Right lobe of liver (tissue), 6 donors: ENCODE data around the gene CTDP1. TPM values are rescaled to one million over a fixed set of nuclear protein-coding genes. Genes with fewer than 3 reads are reported as not detected.
A peak's percentile ranks its signal among the peaks of the same experiment; 100 is the strongest.

Experiments used
- ATAC-seq, 4 donors: fragments of 200-7000 bp; cut with Tn5 transposase; one replicate each; pipeline ENCODE4 v1.9.1; 2020; ENCODE audit warnings: mild to moderate bottlenecking in 4 of 4, moderate library complexity in 4 of 4
- DNase-seq, 3 donors: peaks; one replicate each; pipeline ENCODE4 v3.0.0-alpha.2; 2020
- H3K27ac ChIP-seq, 3 donors: fragments of 200-600 bp; one replicate each; pipeline ENCODE4 v1.8.0; 2022
- H3K27me3 ChIP-seq, 2 donors: fragments of 200-600 bp; one replicate each; pipeline ENCODE4 v1.8.0; 2022
- H3K36me3 ChIP-seq, 4 donors: fragments of 200-600 bp; sonication (generic) in 1 of 4; one replicate each; pipeline versions ENCODE4 v1.5.1 to v1.8.0; 2017 to 2022; ENCODE audit warnings: control low read depth in 1 of 4
- H3K4me1 ChIP-seq, 4 donors: fragments of 200-600 bp; sonication (generic) in 1 of 4; one replicate each; pipeline versions ENCODE4 v1.5.1 to v1.8.0; 2017 to 2022; ENCODE audit warnings: control low read depth in 1 of 4
- H3K4me3 ChIP-seq, 3 donors: fragments of 200-600 bp; one replicate each; pipeline ENCODE4 v1.8.0; 2022
- H3K9me3 ChIP-seq, 4 donors: fragments of 200-600 bp; sonication (generic) in 1 of 4; one replicate each; pipeline versions ENCODE4 v1.5.1 to v1.8.0; 2017 to 2022; ENCODE audit warnings: control low read depth in 1 of 4
- POLR2A ChIP-seq: fragments of 450-650 bp; IDR thresholded peaks from one replicate; pipeline ENCODE4 v1.6.1; 2017; ENCODE audit warnings: antibody characterized with exemption, mild to moderate bottlenecking
- WGBS: methylation state at CpG from one replicate; pipeline ENCODE4 v1.1.6; 2018; ENCODE audit warnings: low coverage, low lambda C conversion rate; ENCODE audit not compliant: insufficient coverage; ENCODE audit errors: missing lambda C conversion rate; 5-methylcytosine and 5-hydroxymethylcytosine counted together
- intact Hi-C, 2 donors: fragments of 100-400 bp; cut with DNase I; formaldehyde crosslinking; loops; one replicate each; pipeline versions ENCODE4 v1.11.2 to v1.14.1; 2022
- total RNA-seq, 6 experiments: library from RNA; depleted of rRNA in 2 of 6; stranded (reverse); fragments of >200 nt in 2 of 6; fragmentation: NEBNext Ultra II Directional in 3 of 6; extraction: Animal tissue kit (Norgen Biotek cat#: 25700) in 3 of 6; gene quantifications; one replicate each; pipeline versions ENCODE4 v1.1.0 to v1.2.4, GENCODE V29; 2016 to 2023
- TF ChIP-seq, protein P1 (sequence below), 4 donors: fragments of 200-600 bp in 3 of 4; fragments of 450-650 bp in 1 of 4; IDR thresholded peaks; one replicate each; pipeline versions ENCODE4 v1.5.1 to v1.8.0; 2016 to 2022; ENCODE audit warnings: antibody characterized with exemption in 4 of 4, mild to moderate bottlenecking in 2 of 4
- donor health status: DM: no; HTN: yes; CAD: no.
- donor health status: DM: no; HTN: no; CAD: no.
- donor health status: DM: no; HTN: no; CAD: no.
- donor health status: DM: no; HTN: yes; CAD: no.
- donor health status: DM: no; HTN: yes; CAD: no.

The CTDP1 gene
- total RNA-seq, 6 experiments from 2014 or later = 7.5 to 10.4 (median 8.2) TPM

DNA sequence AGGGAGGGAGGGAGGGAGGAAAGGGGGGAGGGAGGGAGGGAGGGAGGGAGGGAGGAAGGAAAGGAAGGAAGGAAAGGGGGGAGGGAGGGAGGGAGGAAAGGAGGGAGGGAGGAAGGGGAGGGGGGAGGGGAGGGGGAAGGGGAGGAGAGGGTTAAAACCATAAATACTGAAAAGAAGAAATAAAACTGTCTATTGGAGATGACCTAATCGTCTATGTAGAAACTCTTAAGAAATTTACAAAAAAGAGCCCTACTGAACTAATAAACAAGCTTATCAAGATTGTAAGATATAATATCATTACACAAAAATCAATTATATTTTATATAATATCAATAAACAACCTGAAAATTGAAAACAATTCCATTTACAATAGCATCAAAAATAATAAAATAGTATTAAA lies 32.3 kb upstream of the CTDP1 start:
- intact Hi-C loops = no loop called here

DNA sequence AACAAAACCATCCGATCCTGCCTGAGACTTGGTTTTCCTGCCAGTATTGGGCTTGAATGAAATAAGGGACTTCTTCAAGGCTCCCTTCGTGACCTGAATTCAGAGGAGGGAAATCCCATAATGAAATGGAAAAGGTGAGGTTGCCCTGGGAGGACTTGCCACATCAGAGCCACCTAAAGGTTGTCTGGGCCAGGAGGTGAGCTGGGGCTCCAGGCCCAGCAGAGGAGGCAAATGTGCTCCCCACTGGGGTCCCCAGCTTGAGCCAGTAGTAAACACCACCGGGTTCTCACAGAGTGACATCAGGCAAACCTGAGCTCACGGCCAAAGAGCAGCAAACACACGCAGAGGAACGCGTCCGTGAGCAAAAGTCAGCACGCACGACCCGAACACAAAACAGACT lies 28.6 kb upstream of the CTDP1 start:
- no peak overlapping the region for H3K4me3 ChIP-seq
- no peaks in the 10 kb centered on the region for H3K27me3 ChIP-seq
- DNase-seq = no peak
- no peaks in the 10 kb centered on the region for H3K9me3 ChIP-seq
- no peaks in the 10 kb centered on the region for H3K36me3 ChIP-seq
- 91% methylated on average over 10 of the region's 11 CpGs for WGBS
- no peak overlapping the region for H3K27ac ChIP-seq
- TF ChIP-seq POLR2A = no peak
- TF ChIP-seq, protein P1, sequence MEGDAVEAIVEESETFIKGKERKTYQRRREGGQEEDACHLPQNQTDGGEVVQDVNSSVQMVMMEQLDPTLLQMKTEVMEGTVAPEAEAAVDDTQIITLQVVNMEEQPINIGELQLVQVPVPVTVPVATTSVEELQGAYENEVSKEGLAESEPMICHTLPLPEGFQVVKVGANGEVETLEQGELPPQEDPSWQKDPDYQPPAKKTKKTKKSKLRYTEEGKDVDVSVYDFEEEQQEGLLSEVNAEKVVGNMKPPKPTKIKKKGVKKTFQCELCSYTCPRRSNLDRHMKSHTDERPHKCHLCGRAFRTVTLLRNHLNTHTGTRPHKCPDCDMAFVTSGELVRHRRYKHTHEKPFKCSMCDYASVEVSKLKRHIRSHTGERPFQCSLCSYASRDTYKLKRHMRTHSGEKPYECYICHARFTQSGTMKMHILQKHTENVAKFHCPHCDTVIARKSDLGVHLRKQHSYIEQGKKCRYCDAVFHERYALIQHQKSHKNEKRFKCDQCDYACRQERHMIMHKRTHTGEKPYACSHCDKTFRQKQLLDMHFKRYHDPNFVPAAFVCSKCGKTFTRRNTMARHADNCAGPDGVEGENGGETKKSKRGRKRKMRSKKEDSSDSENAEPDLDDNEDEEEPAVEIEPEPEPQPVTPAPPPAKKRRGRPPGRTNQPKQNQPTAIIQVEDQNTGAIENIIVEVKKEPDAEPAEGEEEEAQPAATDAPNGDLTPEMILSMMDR (IDR thresholded peaks at IDR 0.05) = no peak
- ATAC-seq = no peak
- no peaks in the 10 kb centered on the region for H3K4me1 ChIP-seq
- intact Hi-C loops = no loop called here

More for the DNA sequence above, 32.3 kb upstream of the CTDP1 start:
- Histone ChIP-seq H3K27ac (no peak overlapping the region), H3K4me1 (no peaks in the 10 kb centered on the region), H3K4me3 (no peak overlapping the region), H3K27me3 (no peaks in the 10 kb centered on the region), H3K36me3 (no peaks in the 10 kb centered on the region), H3K9me3 (no peaks in the 10 kb centered on the region)
- TF ChIP-seq, protein P1 (IDR thresholded peaks at IDR 0.05) = no peak
- TF ChIP-seq POLR2A = no peak
- DNase-seq (no peak), ATAC-seq (no peak)
- WGBS = 7% methylated on average over 1 of the region's 1 CpG

DNA sequence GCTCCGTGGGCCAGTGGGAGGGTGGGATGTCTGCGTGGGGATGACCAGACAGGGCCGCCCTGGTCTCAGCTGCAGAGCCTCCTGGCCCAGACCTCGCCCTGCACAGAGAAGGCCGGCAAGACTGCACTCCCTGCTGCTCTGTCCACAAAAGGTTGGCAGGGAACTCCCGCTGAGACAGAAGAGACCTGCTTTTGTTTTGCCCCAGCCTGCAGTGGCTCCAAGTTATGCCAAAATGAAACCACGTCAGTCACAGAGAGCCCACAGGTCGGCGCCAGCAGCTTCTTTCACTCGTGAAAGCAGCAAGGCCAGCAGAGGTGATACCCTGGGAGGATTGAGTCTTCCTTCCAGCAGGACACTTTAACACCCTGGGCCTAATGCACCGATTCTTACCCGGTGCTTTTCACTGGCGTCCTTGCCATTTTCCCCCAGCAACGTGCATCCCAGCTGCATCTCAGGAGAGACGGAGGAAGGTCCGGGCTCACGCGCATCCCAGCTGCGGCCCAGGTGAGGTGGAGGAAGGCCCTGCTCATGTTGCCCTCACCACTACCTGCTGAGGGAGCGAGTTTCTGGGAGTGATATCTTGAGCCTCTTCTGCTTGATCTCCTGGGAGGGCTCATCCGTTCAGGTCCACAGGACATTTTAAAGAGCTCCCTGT lies 22.1 kb upstream of the CTDP1 start:
- TF ChIP-seq POLR2A = no peak
- TF ChIP-seq, protein P1 (IDR thresholded peaks at IDR 0.05) = no peak
- Histone ChIP-seq H3K9me3 (no peaks in the 10 kb centered on the region), H3K27me3 (no peaks in the 10 kb centered on the region), H3K4me3 (no peak overlapping the region), H3K27ac (no peak overlapping the region), H3K4me1 (no peaks in the 10 kb centered on the region), H3K36me3 (no peaks in the 10 kb centered on the region)
- intact Hi-C loops = no loop called here
- 78% methylated on average over 8 of the region's 21 CpGs for WGBS
- ATAC-seq (peak in 1 of 4 donors; percentile 36), DNase-seq (no peak)

DNA sequence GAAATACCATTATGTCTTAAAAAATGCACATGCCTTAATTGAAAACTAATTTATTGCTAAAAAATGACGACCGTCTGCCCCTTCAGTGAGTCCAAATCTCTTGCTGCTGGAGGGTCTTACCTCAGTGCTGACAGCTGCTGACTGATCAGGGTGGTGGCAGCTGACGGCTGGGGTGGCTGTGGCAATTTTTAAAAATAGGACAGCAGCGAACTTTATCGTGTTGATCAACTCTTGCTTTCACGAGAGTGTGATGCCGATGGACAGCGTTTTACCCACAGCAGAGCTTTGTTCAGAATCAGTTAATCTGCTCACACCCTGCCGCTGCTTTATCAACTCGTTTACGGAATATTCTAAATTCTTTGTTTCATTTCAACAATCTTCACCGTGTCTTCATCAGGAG lies 21.2 kb upstream of the CTDP1 start:
- Histone ChIP-seq H3K4me1 (no peaks in the 10 kb centered on the region), H3K27me3 (no peaks in the 10 kb centered on the region), H3K9me3 (no peaks in the 10 kb centered on the region), H3K4me3 (no peak overlapping the region), H3K36me3 (no peaks in the 10 kb centered on the region), H3K27ac (no peak overlapping the region)
- WGBS = 66% methylated on average over 8 of the region's 12 CpGs
- DNase-seq = no peak
- ATAC-seq = no peak
- intact Hi-C loops = no loop called here
- no peak for TF ChIP-seq POLR2A
- TF ChIP-seq, protein P1 (IDR thresholded peaks at IDR 0.05) = no peak

DNA sequence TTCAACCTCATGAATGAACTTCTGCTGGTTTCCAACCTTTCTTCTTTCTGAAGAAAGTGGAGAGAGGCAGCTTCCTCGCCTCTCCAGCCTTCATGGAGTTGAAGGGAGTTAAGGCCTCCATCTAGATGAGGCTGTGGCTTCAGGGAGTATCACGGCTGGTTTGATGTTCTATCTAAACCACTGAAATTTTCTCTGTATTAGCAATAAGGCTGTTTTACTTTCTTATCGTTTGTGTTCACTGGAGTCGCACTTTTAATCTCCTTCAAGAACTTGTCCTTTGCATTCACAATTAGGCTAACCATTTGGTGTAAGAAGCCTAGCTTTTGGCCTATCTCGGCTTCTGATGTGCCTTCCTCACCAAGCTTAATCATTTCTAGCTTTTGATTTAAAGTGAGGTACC lies 19.9 kb upstream of the CTDP1 start:
- Histone ChIP-seq H3K27me3 (no peaks in the 10 kb centered on the region), H3K27ac (no peak overlapping the region), H3K36me3 (no peaks in the 10 kb centered on the region), H3K4me1 (no peaks in the 10 kb centered on the region), H3K9me3 (no peaks in the 10 kb centered on the region), H3K4me3 (no peak overlapping the region)
- no peak for TF ChIP-seq POLR2A
- TF ChIP-seq, protein P1 (IDR thresholded peaks at IDR 0.05) = no peak
- no peak for DNase-seq
- ATAC-seq = no peak
- 81% methylated on average over 5 of the region's 5 CpGs for WGBS
- intact Hi-C loops = no loop called here
